Heart right ventricle (tissue), 16 donors: ENCODE results near the gene CFAP299. TPM values are rescaled to one million over a fixed set of nuclear protein-coding genes. Genes with fewer than 3 reads are reported as not detected.

Source experiments
- ATAC-seq, 8 donors: fragments of 200-7000 bp; cut with Tn5 transposase; one replicate each; pipeline ENCODE4 v1.9.1; 2020; ENCODE audit warnings: mild to moderate bottlenecking in 8 of 8, moderate library complexity in 8 of 8, moderate number of reproducible peaks in 1 of 8
- DNase-seq, 2 donors: peaks; one replicate each; pipeline ENCODE4 v3.0.0-alpha.2; 2020
- H3K27ac ChIP-seq, 10 donors: fragments of 200-600 bp; sonication (generic) in 2 of 10; one replicate each; pipeline versions ENCODE4 v1.5.0 to v1.8.0; 2020 to 2022; ENCODE audit warnings: mild to moderate bottlenecking in 3 of 10
- H3K27me3 ChIP-seq, 7 donors: fragments of 200-600 bp; one replicate each; pipeline ENCODE4 v1.8.0; 2021 to 2022; ENCODE audit warnings: mild to moderate bottlenecking in 2 of 7
- H3K36me3 ChIP-seq, 9 donors: fragments of 200-600 bp; sonication (generic) in 1 of 9; one replicate each; pipeline versions ENCODE4 v1.5.0 to v1.8.0; 2020 to 2022; ENCODE audit warnings: mild to moderate bottlenecking in 2 of 9
- H3K4me1 ChIP-seq, 9 donors: fragments of 200-600 bp; sonication (generic) in 1 of 9; one replicate each; pipeline versions ENCODE4 v1.5.0 to v1.8.0; 2020 to 2022; ENCODE audit warnings: mild to moderate bottlenecking in 4 of 9
- H3K4me3 ChIP-seq, 10 donors: fragments of 200-600 bp; sonication (generic) in 2 of 10; one replicate each; pipeline versions ENCODE4 v1.5.0 to v1.8.0; 2020 to 2022; ENCODE audit warnings: mild to moderate bottlenecking in 7 of 10, moderate library complexity in 2 of 10
- H3K9me3 ChIP-seq, 11 donors: fragments of 200-600 bp in 10 of 11; sonication (generic) in 2 of 11; one replicate each; pipeline versions ENCODE4 v1.5.0 to v1.8.0; 2013 to 2022; ENCODE audit warnings: mild to moderate bottlenecking in 2 of 11, control low read depth in 1 of 11, moderate library complexity in 1 of 11
- CTCF ChIP-seq, 9 donors: fragments of 200-600 bp; sonication (generic) in 2 of 9; IDR thresholded peaks; one replicate each; pipeline versions ENCODE4 v1.5.0 to v1.8.0; 2021 to 2022; ENCODE audit warnings: antibody characterized with exemption in 9 of 9, mild to moderate bottlenecking in 5 of 9, moderate library complexity in 1 of 9
- WGBS, 2 donors: extraction: QIAGEN DNeasy Blood & Tissue Kit; methylation state at CpG; one replicate each; pipeline ENCODE4 v1.1.7; 2013; ENCODE audit warnings: inconsistent platforms in 1 of 2; 5-methylcytosine and 5-hydroxymethylcytosine counted together
- intact Hi-C, 10 donors: fragments of 100-400 bp; cut with DNase I; formaldehyde crosslinking; loops; one replicate each; pipeline versions ENCODE4 v1.11.1 to v1.14.2; 2022
- polyA plus RNA-seq, 2 donors: library from polyadenylated mRNA; stranded (reverse); fragments of 200-250 nt; gene quantifications; one replicate each; pipeline ENCODE4 v1.2.3, GENCODE V29; 2013
- total RNA-seq, 10 donors: library from RNA; stranded (reverse); fragmentation: NEBNext Ultra II Directional in 3 of 10; extraction: Animal tissue kit (Norgen Biotek cat#: 25700) in 3 of 10; gene quantifications; one replicate each; pipeline versions ENCODE4 v1.2.1 to v1.2.4, GENCODE V29; 2021 to 2023
- donor health status: Arrhythmogenic right ventricular cardiomyopathy.
- donor health status: ischemic (EF 13 %, LVEDD 7.1; RV severe dilation, severe dysfunction).
- donor health status: healthy with polysubstance abuse.
- donor health status: DM: no; HTN: yes; CAD: no.
- donor health status: DM: no; HTN: no; CAD: no.
- donor health status: ischemic (EF 25% LVEDD 6.9; RV normal size, moderate dysfunction).
- donor health status: ischemic (EF 25% LVEDD 5.7; RV mildly dilated, moderate dysfunction).
- donor health status: healthy.
- donor health status: DM: yes; HTN: yes; CAD: no.
- donor health status: Ischemic cardiomyopathy.
- donor health status: ischemic (EF 35%, LVEDD 5.7; RV mildly dilated, moderate dysfunction).
- donor health status: nonischemic (EF 11% LVEDD 7.7; RV severe dilation, severe dysfunction).
- donor health status: DM: yes; HTN: yes; CAD: no.
- donor health status: PGD.
- donor health status: ischemic (EF 29% LVEDD 5.4; RV normal size, mild dysfunction).
- donor health status: nonischemic (EF 23%, LVEDD 6.1; RV moderate dilation, normal function).

Gene CFAP299
- total and polyA plus RNA-seq, 12 donors = 0.93 TPM; not detected in 11

- H3K9me3 ChIP-seq = no peaks in the 10 kb centered on the region
- H3K27me3 ChIP-seq = peaks cover 0 to 2% (median 0%) of the 10 kb centered on the region in 7 donors
- ATAC-seq (no peak), DNase-seq (no peak)
- no peak for TF ChIP-seq CTCF (IDR thresholded peaks at IDR 0.05)
- intact Hi-C loops = no loop called here
- no peaks in the 10 kb centered on the region for H3K4me1 ChIP-seq
- WGBS, 2 donors = 89 to 93% methylated on average over 3 of the region's 3 CpGs
- no peaks in the 10 kb centered on the region for H3K36me3 ChIP-seq
- H3K27ac ChIP-seq = no peak overlapping the region
- H3K4me3 ChIP-seq = no peak overlapping the region
Measured at GRCh38 chr4:80916770-80917169, 581.2 kb downstream of the CFAP299 start.

GRCh38 chr4:80918004-80918403, 582.5 kb downstream of the CFAP299 start:
- no peaks in the 10 kb centered on the region for H3K4me1 ChIP-seq
- no peak overlapping the region for H3K27ac ChIP-seq
- no peaks in the 10 kb centered on the region for H3K9me3 ChIP-seq
- no peak for ATAC-seq
- no peaks in the 10 kb centered on the region for H3K36me3 ChIP-seq
- DNase-seq = no peak
- H3K27me3 ChIP-seq = peaks cover 0 to 2% (median 0%) of the 10 kb centered on the region in 7 donors
- no peak for TF ChIP-seq CTCF (IDR thresholded peaks at IDR 0.05)
- intact Hi-C loops = no loop called here
- H3K4me3 ChIP-seq = no peak overlapping the region

GRCh38 chr4:80921441-80921840, 585.9 kb downstream of the CFAP299 start:
- no peak overlapping the region for H3K27ac ChIP-seq
- no peaks in the 10 kb centered on the region for H3K36me3 ChIP-seq
- peaks cover 0 to 2% (median 0%) of the 10 kb centered on the region in 7 donors for H3K27me3 ChIP-seq
- WGBS, 2 donors = 71 to 75% methylated on average over 2 of the region's 2 CpGs
- no peak overlapping the region for H3K4me3 ChIP-seq
- intact Hi-C loops = no loop called here
- DNase-seq (no peak), ATAC-seq (no peak)
- H3K4me1 ChIP-seq = no peaks in the 10 kb centered on the region
- H3K9me3 ChIP-seq = no peaks in the 10 kb centered on the region
- TF ChIP-seq CTCF (IDR thresholded peaks at IDR 0.05) = no peak

GRCh38 chr4:80922941-80923340, 587.4 kb downstream of the CFAP299 start:
- 70 to 73% methylated on average over 2 of the region's 2 CpGs for WGBS, 2 donors
- H3K9me3 ChIP-seq = no peaks in the 10 kb centered on the region
- no peaks in the 10 kb centered on the region for H3K36me3 ChIP-seq
- ATAC-seq (no peak), DNase-seq (no peak)
- intact Hi-C loops = no loop called here
- TF ChIP-seq CTCF (IDR thresholded peaks at IDR 0.05) = no peak
- no peak overlapping the region for H3K27ac ChIP-seq
- H3K27me3 ChIP-seq = peaks cover 0 to 2% (median 0%) of the 10 kb centered on the region in 7 donors
- no peaks in the 10 kb centered on the region for H3K4me1 ChIP-seq
- H3K4me3 ChIP-seq = no peak overlapping the region

GRCh38 chr4:80925293-80925692, 589.8 kb downstream of the CFAP299 start:
- Histone ChIP-seq H3K9me3 (no peaks in the 10 kb centered on the region), H3K4me3 (no peak overlapping the region), H3K36me3 (no peaks in the 10 kb centered on the region), H3K27me3 (no peaks in the 10 kb centered on the region), H3K4me1 (no peaks in the 10 kb centered on the region), H3K27ac (no peak overlapping the region)
- 93 to 96% methylated on average over 1 of the region's 1 CpG for WGBS, 2 donors
- intact Hi-C loops = no loop called here
- DNase-seq = no peak
- ATAC-seq = no peak
- TF ChIP-seq CTCF (IDR thresholded peaks at IDR 0.05) = no peak
